Fibroblast of pulmonary artery (primary cell): ENCODE results near the gene C20orf144.
A peak's percentile ranks its signal among the peaks of the same experiment; 100 is the strongest.

Experiments used
- DNase-seq: peaks from one replicate; pipeline ENCODE4 v3.0.0-alpha.2; 2010; ENCODE audit warnings: low read depth
- H3K4me3 ChIP-seq: replicated peaks from 2 replicates; pipeline ENCODE4 v1.5.1; 2011; ENCODE audit warnings: low read depth, mild to moderate bottlenecking, control low read depth, low read length, moderate library complexity
- CTCF ChIP-seq: IDR thresholded peaks from 2 replicates; pipeline ENCODE4 v1.5.1; 2011; ENCODE audit warnings: mild to moderate bottlenecking, control low read depth, low read length, inconsistent platforms; ENCODE audit errors: missing control alignments

The C20orf144 gene

GRCh38 chr20:33679758-33680485 is 17.8 kb downstream of the C20orf144 start:
- no peak overlapping the region for H3K4me3 ChIP-seq
- TF ChIP-seq CTCF = no peak
- no peak for DNase-seq

DNA sequence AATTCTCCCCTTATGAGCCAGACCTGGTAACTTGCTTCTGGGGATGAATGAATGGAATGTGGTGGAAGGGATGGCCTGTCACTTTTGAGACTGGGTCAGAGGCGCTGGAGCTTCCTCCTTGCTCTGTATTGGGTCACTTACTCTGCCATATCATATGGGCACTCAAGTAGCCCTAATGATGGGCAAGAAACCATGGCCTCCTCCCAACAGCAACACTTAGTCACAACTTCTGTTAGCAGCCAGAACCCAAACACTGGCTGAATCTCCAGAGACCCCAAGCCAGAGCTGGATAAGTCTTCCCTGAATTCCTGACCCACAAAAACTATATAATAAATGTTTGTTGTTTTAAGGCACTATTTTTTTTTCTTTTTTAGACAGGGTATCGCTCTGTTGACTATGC is 18.6 kb downstream of the C20orf144 start:
- no peak overlapping the region for H3K4me3 ChIP-seq
- peak; percentile 17 for DNase-seq
- no peak for TF ChIP-seq CTCF

- no peak overlapping the region for H3K4me3 ChIP-seq
- TF ChIP-seq CTCF = no peak
- no peak for DNase-seq
Observed at GRCh38 chr20:33681288-33681687, 19.2 kb downstream of the C20orf144 start.

- H3K4me3 ChIP-seq = no peak overlapping the region
- no peak for TF ChIP-seq CTCF
- DNase-seq = no peak
Observed at GRCh38 chr20:33681728-33682353, 19.7 kb downstream of the C20orf144 start.

- peak; percentile 26 for DNase-seq
- no peak for TF ChIP-seq CTCF
- H3K4me3 ChIP-seq = no peak overlapping the region
Observed at GRCh38 chr20:33684533-33685327, 22.6 kb downstream of the C20orf144 start.

DNA sequence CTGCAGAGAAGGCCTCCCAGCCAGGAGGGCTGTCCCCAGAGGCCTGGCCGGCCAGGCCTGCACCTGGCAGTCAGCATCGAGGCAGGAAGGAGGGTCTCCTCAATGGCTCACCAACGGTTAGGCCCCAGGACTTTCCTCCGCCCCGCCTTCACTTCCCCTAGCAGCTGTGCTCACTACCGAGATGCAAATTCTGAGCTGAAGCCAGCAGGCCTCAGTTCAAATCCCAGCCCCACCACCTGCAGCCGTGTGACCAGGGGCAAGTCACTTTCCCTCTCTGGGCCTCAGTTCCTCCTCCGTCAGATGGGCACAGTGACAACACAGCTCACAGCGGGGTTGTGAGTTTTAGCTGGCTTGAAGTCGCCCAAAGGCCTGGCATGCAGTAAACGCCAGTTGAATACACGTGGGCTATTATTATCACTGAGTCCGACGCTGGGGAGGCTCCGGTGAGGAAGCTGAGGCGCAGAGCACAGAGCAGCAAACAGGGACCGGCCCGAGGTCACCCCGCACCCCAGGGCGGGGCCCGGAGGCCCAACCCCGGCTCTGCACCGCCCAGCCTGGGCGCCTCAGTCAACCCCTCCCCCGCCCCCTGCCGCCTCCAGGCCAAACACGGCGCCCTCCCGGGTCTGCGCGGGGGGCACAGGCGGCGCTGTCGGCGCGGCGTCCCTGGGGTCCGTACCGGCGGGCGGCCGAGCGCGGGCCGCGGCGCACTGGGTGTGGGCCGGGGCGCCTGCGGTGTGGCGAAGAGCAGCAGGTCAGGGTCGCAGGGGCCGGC is 23.4 kb downstream of the C20orf144 start:
- TF ChIP-seq CTCF = no peak
- H3K4me3 ChIP-seq = peak overlapping the region; percentile 36
- no peak for DNase-seq
